GM12874 (cell line): ENCODE results near the gene FOSL1.

ENCODE experiments used
- CTCF ChIP-seq: IDR thresholded peaks from 2 replicates; pipeline ENCODE4 v1.5.1; 2011; ENCODE audit warnings: low read depth, mild to moderate bottlenecking, control low read depth, low read length, moderate library complexity; ENCODE audit not compliant: insufficient read depth

The FOSL1 gene

DNA sequence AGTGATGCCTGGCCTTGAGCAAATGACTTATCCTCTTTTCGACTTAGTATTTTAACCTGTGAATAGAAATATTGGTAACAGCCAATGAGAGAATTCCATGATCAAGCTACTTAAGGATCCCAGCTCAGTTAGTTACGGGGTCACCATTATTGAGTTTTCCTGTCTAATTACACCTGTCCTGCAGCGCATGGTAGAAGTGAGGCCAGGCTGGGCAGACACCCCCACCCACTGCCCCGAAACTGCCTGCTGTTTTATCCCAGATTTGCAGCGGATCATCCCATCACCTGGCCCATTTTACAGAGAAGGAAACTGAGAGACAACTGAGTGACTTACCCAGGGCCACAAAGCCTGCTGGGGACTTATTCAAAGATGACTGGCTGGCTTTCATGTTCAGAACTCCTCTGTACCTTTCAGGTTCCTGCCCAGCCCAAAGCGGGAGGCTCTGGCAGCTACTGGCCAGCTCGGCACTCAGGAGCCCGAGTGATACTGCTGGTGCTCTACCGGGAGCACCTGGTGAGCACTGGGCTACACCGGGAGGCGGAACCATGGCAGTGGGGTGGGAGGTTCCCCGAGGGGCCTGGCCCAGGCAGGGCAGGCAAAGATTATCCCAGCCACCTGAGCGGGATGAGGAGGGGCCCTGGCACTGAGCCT is 38.5 kb downstream of the FOSL1 start:
- TF ChIP-seq CTCF, result no peak

- no peak for TF ChIP-seq CTCF
Observed at GRCh38 chr11:65861165-65861505, 39.1 kb downstream of the FOSL1 start.

DNA sequence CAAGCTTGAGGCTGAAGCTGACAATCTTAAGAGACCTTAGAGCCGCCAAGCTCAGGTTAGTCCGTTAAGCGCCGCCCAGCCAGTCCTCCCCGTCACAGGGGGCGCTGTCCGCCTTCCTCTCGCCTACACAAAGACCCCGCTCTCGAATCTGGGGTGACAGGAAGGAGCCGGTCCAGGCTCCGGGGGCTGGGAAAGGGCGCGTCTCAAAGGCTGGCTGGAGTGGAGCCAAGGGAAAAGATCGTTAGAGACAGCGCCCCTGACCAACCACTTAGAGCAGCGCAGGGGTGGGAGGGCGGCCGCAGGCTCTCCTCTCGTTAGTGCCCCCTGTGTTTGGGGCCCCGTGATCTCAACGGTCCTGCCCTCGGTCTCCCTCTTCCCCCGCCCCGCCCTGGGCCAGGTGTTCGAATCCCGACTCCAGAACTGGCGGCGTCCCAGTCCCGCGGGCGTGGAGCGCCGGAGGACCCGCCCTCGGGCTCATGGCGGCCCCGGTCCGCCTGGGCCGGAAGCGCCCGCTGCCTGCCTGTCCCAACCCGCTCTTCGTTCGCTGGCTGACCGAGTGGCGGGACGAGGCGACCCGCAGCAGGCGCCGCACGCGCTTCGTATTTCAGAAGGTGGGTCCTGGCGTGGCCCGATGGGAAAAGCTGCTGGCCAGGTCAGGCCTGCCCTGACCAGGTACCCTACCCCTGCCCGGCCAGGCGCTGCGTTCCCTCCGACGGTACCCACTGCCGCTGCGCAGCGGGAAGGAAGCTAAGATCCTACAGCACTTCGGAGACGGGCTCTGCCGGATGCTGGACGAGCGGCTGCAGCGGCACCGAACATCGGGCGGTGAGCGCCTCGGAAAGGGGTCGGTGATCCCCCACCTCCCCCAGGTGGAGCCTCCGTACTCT is 39.7 kb downstream of the FOSL1 start, which contains the start of gene MUS81:
TSS of gene MUS81 (plus strand) at position 156 of the 887 bp plus-strand sequence. CDS start at position 477, 321 bp downstream.
- TF ChIP-seq CTCF, result peak; percentile 88

- no peak for TF ChIP-seq CTCF
Observed at GRCh38 chr11:65859812-65860277, 40.3 kb downstream of the FOSL1 start.

GRCh38 chr11:65859095-65859811 is 40.9 kb downstream of the FOSL1 start:
- TF ChIP-seq CTCF, result no peak

DNA sequence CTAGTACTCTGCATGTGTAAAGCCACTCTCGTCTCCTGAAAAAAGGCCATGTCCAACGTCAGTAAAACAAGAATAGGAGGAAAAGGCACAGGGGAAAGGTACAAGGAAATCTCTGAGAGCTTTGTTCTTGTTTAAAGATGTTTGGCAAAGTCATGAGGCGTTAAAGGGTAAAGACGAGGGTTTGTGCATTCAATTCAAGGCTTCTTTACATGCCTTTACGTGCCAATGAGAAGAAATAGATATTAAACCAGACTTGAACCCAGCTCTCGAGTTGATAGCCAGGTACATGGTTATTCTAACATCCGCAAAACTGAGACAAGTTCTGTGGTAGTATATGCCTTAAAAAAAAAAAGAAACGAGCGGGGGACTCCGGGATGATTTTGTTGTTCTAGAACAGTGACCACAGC is 41.5 kb downstream of the FOSL1 start:
- TF ChIP-seq CTCF, result no peak
